Lower leg skin (tissue), 3 donors: ENCODE data around the gene IGFBP6.

Experiments used
- CTCF ChIP-seq, 3 donors: fragments of 450-650 bp; IDR thresholded peaks; one replicate each; pipeline ENCODE4 v1.5.1; 2016; ENCODE audit warnings: antibody characterized with exemption in 3 of 3, mild to moderate bottlenecking in 3 of 3, moderate library complexity in 2 of 3
- POLR2A ChIP-seq, 2 donors: fragments of 450-650 bp; IDR thresholded peaks; one replicate each; pipeline ENCODE4 v1.6.1; 2016 to 2017; ENCODE audit warnings: antibody characterized with exemption in 2 of 2, mild to moderate bottlenecking in 1 of 2, moderate library complexity in 1 of 2

- no peak for TF ChIP-seq POLR2A (IDR thresholded peaks at IDR 0.05)
- TF ChIP-seq CTCF (IDR thresholded peaks at IDR 0.05) = no peak
Measured at GRCh38 chr12:53065470-53065869, 32.0 kb upstream of the IGFBP6 start.
